ENCODE measurements around the gene NAGS. TPM values are rescaled to one million over a fixed set of nuclear protein-coding genes. Genes with fewer than 3 reads are reported as not detected.

The NAGS gene
- polyA plus RNA-seq, 1 of the 3 experiments (the other 2 are of a cell fraction): 1.7 TPM

DNA sequence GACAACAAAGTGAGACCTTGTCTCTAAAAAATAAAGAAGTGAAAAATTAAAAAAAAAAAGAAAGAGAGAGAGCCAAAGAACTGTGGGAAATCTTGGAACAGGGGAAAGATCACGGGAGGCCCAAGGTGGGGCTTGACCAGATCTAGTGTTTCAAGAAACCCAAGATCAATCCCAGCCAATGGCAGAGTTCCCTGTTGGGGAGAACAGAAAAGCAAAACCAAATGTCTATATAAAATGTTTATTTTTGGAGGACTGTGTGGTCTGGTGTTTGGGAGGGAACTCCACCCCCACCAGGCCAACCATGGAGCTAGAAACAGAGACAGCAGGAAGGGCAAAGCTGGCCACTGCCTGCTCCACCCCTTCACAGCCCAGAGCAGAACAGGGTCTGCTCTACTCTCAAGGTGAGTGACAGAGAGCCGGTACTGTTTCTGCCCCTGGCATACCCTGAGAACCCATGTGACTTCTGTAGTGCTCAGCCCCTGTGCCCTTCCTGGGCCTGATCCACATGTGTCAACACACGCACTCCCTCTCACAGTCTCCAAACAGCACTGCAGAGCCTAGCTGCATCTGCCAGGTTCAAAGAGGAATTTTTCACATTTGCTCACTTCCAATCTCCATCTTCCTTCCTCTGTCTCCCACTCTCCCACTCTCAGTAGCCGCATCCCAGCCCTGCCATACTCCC lies 6.7 kb downstream of the NAGS start:
- Histone ChIP-seq H3K27ac (ENCODE audit: low read depth in 2 of 2, low read length in 1 of 2) (peak overlapping the region in 1 of 2 experiments; percentile 82; a peak in 2 of 4 replicates), H3K4me2 (no peak overlapping the region), H3K27me3 (ENCODE audit: insufficient read depth) (no peaks in the 10 kb centered on the region), H3K4me1 (ENCODE audit: control insufficient read depth in 1 of 2, insufficient read depth in 2 of 2, low read depth in 1 of 2, low read length in 1 of 2) (peaks cover 8 to 51% of the 10 kb centered on the region in 2 experiments; a peak in 3 of 4 replicates), H3K9me3 (no peaks in the 10 kb centered on the region), H3K4me3 (ENCODE audit: low read depth in 2 of 2, low read length in 1 of 2) (no peak overlapping the region), H3K9ac (no peak overlapping the region), H3F3A (replicated peaks; ENCODE audit: insufficient read depth) (peaks cover 9% of the 10 kb centered on the region), H2AFZ (ENCODE audit: low read depth) (no peak overlapping the region), H3K9me2 (no peaks in the 10 kb centered on the region), H3K36me3 (replicated peaks in 1 of 2; ENCODE audit: control insufficient read depth in 1 of 2, insufficient read depth in 2 of 2, low read length in 1 of 2) (peaks cover 0 to 14% of the 10 kb centered on the region in 2 experiments), H4K20me1 (ENCODE audit: insufficient read depth) (no peaks in the 10 kb centered on the region), H3K79me2 (ENCODE audit: insufficient read depth) (peaks cover 41% of the 10 kb centered on the region; the same call in 1 of the 2 replicates)
- WGBS (ENCODE audit: low lambda C conversion rate): 64% methylated on average over 3 of the region's 4 CpGs
- DNase-seq: no peak
- CTCF ChIA-PET: interaction anchor here (1.1 to 31.1 kb wide), 6 partner anchors 11 to 527 kb away, joined by 3 to 638 read pairs (median 4); partner anchors contain the start of genes DHX8 and PPY
- POLR2A ChIA-PET: interaction anchor here (0.5 kb wide), 1 partner anchor 33 kb away, joined by 4 read pairs; no protein-coding TSS in a partner anchor
- TF ChIP-seq ELF1 (IDR thresholded peaks at IDR 0.05) (no peak), RCOR1 (IDR thresholded peaks at IDR 0.05; ENCODE audit: low read length) (no peak), SIN3A (IDR thresholded peaks at IDR 0.05; ENCODE audit: borderline replicate concordance, low read depth, low read length) (no peak), JUND (IDR thresholded peaks at IDR 0.05) (no peak), TCF12 (IDR thresholded peaks at IDR 0.05) (no peak), SMC3 (IDR thresholded peaks at IDR 0.05; ENCODE audit: low read depth, low read length) (no peak), NFIC (IDR thresholded peaks at IDR 0.05; ENCODE audit: borderline replicate concordance) (no peak), FOSL2 (IDR thresholded peaks at IDR 0.05; ENCODE audit: borderline replicate concordance, low read depth) (no peak), TAF1 (IDR thresholded peaks at IDR 0.05; ENCODE audit: borderline replicate concordance, low read depth, low read length) (no peak), MEF2A (IDR thresholded peaks at IDR 0.05; ENCODE audit: borderline replicate concordance, low read depth) (no peak), EZH2phosphoT487 (IDR thresholded peaks at IDR 0.05; ENCODE audit: borderline replicate concordance, low read depth) (no peak), EP300 (IDR thresholded peaks at IDR 0.05; ENCODE audit: borderline replicate concordance in 1 of 2, low read depth in 1 of 2, low read length in 1 of 2) (no peak), GABPA (IDR thresholded peaks at IDR 0.05; ENCODE audit: low read depth) (no peak), RXRA (IDR thresholded peaks at IDR 0.05; ENCODE audit: borderline replicate concordance, low read depth) (no peak)
- TF ChIP-seq, protein P1, sequence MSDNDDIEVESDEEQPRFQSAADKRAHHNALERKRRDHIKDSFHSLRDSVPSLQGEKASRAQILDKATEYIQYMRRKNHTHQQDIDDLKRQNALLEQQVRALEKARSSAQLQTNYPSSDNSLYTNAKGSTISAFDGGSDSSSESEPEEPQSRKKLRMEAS (IDR thresholded peaks at IDR 0.05; ENCODE audit: low read depth): no peak
- TF ChIP-seq, protein P2, sequence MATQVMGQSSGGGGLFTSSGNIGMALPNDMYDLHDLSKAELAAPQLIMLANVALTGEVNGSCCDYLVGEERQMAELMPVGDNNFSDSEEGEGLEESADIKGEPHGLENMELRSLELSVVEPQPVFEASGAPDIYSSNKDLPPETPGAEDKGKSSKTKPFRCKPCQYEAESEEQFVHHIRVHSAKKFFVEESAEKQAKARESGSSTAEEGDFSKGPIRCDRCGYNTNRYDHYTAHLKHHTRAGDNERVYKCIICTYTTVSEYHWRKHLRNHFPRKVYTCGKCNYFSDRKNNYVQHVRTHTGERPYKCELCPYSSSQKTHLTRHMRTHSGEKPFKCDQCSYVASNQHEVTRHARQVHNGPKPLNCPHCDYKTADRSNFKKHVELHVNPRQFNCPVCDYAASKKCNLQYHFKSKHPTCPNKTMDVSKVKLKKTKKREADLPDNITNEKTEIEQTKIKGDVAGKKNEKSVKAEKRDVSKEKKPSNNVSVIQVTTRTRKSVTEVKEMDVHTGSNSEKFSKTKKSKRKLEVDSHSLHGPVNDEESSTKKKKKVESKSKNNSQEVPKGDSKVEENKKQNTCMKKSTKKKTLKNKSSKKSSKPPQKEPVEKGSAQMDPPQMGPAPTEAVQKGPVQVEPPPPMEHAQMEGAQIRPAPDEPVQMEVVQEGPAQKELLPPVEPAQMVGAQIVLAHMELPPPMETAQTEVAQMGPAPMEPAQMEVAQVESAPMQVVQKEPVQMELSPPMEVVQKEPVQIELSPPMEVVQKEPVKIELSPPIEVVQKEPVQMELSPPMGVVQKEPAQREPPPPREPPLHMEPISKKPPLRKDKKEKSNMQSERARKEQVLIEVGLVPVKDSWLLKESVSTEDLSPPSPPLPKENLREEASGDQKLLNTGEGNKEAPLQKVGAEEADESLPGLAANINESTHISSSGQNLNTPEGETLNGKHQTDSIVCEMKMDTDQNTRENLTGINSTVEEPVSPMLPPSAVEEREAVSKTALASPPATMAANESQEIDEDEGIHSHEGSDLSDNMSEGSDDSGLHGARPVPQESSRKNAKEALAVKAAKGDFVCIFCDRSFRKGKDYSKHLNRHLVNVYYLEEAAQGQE (IDR thresholded peaks at IDR 0.05; ENCODE audit: low read depth, low read length): no peak

Data from SK-N-SH (cell line).